ENCODE measurements around the gene MOK.
"Not testable (repeated sequence)": the region's sequence is repeated elsewhere in the genome, so short reads cannot be mapped to it uniquely, and the experiment has no call there.

The MOK gene

GRCh38 chr14:102248121-102248520, 56.8 kb downstream of the MOK start:
- DNase-seq (ENCODE audit: low read depth) = no peak
- TF ChIP-seq CTCF (IDR thresholded peaks at IDR 0.05; ENCODE audit: low read depth, low read length, missing control alignments) = no peak
- no peak overlapping the region for H3K4me3 ChIP-seq (ENCODE audit: low read depth, low read length)

GRCh38 chr14:102246071-102246470, 58.9 kb downstream of the MOK start:
- H3K4me3 ChIP-seq (ENCODE audit: low read depth, low read length) = no peak overlapping the region
- DNase-seq (ENCODE audit: low read depth) = no peak
- no peak for TF ChIP-seq CTCF (IDR thresholded peaks at IDR 0.05; ENCODE audit: low read depth, low read length, missing control alignments)

DNA sequence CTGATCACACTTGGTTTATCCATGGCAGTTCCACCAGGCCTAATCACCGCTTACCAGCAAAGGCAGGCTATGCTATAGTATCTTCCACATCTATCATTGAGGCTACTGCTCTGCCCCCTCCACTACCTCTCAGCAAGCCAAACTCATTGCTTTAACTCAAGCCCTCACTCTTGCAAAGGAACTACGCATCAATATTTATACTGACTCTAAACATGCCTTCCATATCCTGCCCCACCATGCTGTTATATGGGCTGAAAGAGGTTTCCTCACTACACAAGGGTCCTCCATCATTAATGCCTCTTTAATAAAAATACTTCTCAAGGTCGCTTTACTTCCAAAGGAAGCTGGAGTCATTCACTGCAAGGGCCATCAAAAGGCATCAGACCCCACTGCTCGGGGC, 61.2 kb downstream of the MOK start:
- not testable (repeated sequence) for H3K4me3 ChIP-seq (ENCODE audit: low read depth, low read length); DNase-seq (ENCODE audit: low read depth)

GRCh38 chr14:102241147-102241546, 63.8 kb downstream of the MOK start:
- no peak for DNase-seq (ENCODE audit: low read depth)
- TF ChIP-seq CTCF (IDR thresholded peaks at IDR 0.05; ENCODE audit: low read depth, low read length, missing control alignments) = no peak
- H3K4me3 ChIP-seq (ENCODE audit: low read depth, low read length) = no peak overlapping the region

- H3K4me3 ChIP-seq (ENCODE audit: low read depth, low read length); DNase-seq (ENCODE audit: low read depth): not testable (repeated sequence)
Observed at GRCh38 chr14:102240481-102240880, 64.5 kb downstream of the MOK start.

DNA sequence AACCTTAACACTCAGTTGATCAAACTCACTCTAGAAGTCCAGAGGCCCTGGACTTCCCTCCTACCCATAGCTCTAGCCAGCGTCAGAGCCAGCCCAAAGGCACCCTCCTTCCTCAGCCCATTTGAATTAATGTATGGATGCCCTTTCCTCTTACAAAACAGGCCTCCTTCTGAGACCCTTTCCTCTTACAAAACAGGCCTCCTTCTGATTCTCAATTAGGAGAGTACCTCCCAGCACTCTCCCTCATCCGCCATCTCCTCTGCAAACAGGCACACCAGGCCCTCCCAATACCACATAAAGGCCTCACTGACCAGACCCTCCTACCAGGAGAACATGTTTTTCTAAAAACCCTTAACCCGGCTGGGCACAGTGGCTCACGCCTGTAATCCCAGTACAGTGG, 65.7 kb downstream of the MOK start:
- H3K4me3 ChIP-seq (ENCODE audit: low read depth, low read length) = no peak overlapping the region
- no peak for TF ChIP-seq CTCF (IDR thresholded peaks at IDR 0.05; ENCODE audit: low read depth, low read length, missing control alignments)
- DNase-seq (ENCODE audit: low read depth) = no peak

- DNase-seq (ENCODE audit: low read depth) = no peak
- TF ChIP-seq CTCF (IDR thresholded peaks at IDR 0.05; ENCODE audit: low read depth, low read length, missing control alignments) = no peak
- H3K4me3 ChIP-seq (ENCODE audit: low read depth, low read length) = no peak overlapping the region
Observed at GRCh38 chr14:102238766-102239165, 66.2 kb downstream of the MOK start.

- H3K4me3 ChIP-seq (ENCODE audit: low read depth, low read length) = no peak overlapping the region
- DNase-seq (ENCODE audit: low read depth) = no peak
- no peak for TF ChIP-seq CTCF (IDR thresholded peaks at IDR 0.05; ENCODE audit: low read depth, low read length, missing control alignments)
Observed at GRCh38 chr14:102238131-102238530, 66.8 kb downstream of the MOK start.
